Endodermal cell (in vitro differentiated cells): ENCODE measurements around the gene BRD1. TPM values are rescaled to one million over a fixed set of nuclear protein-coding genes. Genes with fewer than 3 reads are reported as not detected.

Experiments used
- DNase-seq: peaks from one replicate; pipeline ENCODE4 v3.0.0-alpha.2; 2017
- H3K27ac ChIP-seq: 2 replicates; pipeline ENCODE4 v1.5.1; 2013; ENCODE audit warnings: mild to moderate bottlenecking, low read depth, low read length, moderate library complexity
- H3K27me3 ChIP-seq: 2 replicates; pipeline ENCODE4 v1.6.1; 2013; ENCODE audit warnings: mild to moderate bottlenecking, low read length, moderate library complexity; ENCODE audit not compliant: insufficient read depth, control insufficient read depth, poor library complexity, severe bottlenecking
- H3K36me3 ChIP-seq: 2 replicates; pipeline ENCODE4 v1.7.0; 2013; ENCODE audit warnings: mild to moderate bottlenecking, low read length, moderate library complexity; ENCODE audit not compliant: control insufficient read depth, insufficient read depth
- H3K4me1 ChIP-seq: one replicate; pipeline ENCODE4 v1.7.0; 2013; ENCODE audit warnings: low read length; ENCODE audit not compliant: control insufficient read depth, insufficient read depth
- H3K4me3 ChIP-seq: 2 replicates; pipeline ENCODE4 v1.5.1; 2013; ENCODE audit warnings: mild to moderate bottlenecking, low read length, moderate library complexity
- H3K9ac ChIP-seq: 2 replicates; pipeline ENCODE4 v1.6.1; 2013; ENCODE audit warnings: mild to moderate bottlenecking, low read length, moderate library complexity; ENCODE audit not compliant: poor library complexity, severe bottlenecking; ENCODE audit errors: extremely low read depth
- H3K9me3 ChIP-seq: 2 replicates; pipeline ENCODE4 v1.6.1; 2013; ENCODE audit warnings: mild to moderate bottlenecking, low read length, moderate library complexity; ENCODE audit not compliant: control insufficient read depth
- H3K27ac Mint-ChIP-seq: 2 replicates; pipeline ENCODE4 v1.8.0; 2020; ENCODE audit warnings: mixed read lengths
- H3K27me3 Mint-ChIP-seq: 2 replicates; pipeline ENCODE4 v1.8.0; 2021; ENCODE audit warnings: mild to moderate bottlenecking, mixed read lengths; ENCODE audit not compliant: insufficient read depth
- H3K36me3 Mint-ChIP-seq: 2 replicates; pipeline ENCODE4 v1.8.0; 2020; ENCODE audit warnings: low read depth, mixed read lengths
- H3K4me1 Mint-ChIP-seq: 2 replicates; pipeline ENCODE4 v1.8.0; 2020; ENCODE audit warnings: mixed read lengths
- H3K4me3 Mint-ChIP-seq: 2 replicates; pipeline ENCODE4 v1.8.0; 2020; ENCODE audit warnings: mild to moderate bottlenecking, moderate library complexity, mixed read lengths
- H3K9me3 Mint-ChIP-seq: 2 replicates; pipeline ENCODE4 v1.8.0; 2020; ENCODE audit warnings: mild to moderate bottlenecking, mixed read lengths
- CTCF ChIP-seq: fragments of 200-600 bp; sonication (generic); conservative IDR thresholded peaks from 2 replicates; pipeline ENCODE4 v1.5.0; 2021; ENCODE audit warnings: antibody characterized with exemption, mild to moderate bottlenecking
- WGBS, 2 experiments: methylation state at CpG; one replicate each; pipeline versions ENCODE4 v1.1.5 to v1.1.7; 2013; ENCODE audit warnings: missing lambda C conversion rate in 2 of 2, mixed read lengths in 1 of 2; ENCODE audit not compliant: insufficient coverage in 1 of 2, insufficient read length in 1 of 2; 5-methylcytosine and 5-hydroxymethylcytosine counted together
- total RNA-seq, 2 donors: library from RNA; stranded (reverse); fragmentation: NEBNext Ultra II Directional in 1 of 2; extraction: Animal tissue kit (Norgen Biotek cat#: 25700) in 1 of 2; gene quantifications; 2 replicates in 1 of 2; 3 replicates in 1 of 2; pipeline ENCODE4 v1.2.1, GENCODE V29; 2021

The BRD1 gene
- total RNA-seq, 2 donors from 2014 or later, result 49.5 to 54.9 TPM

GRCh38 chr22:49789289-49790141 is 38.2 kb downstream of the BRD1 start:
- no peaks in the 10 kb centered on the region for H3K27me3 Mint-ChIP-seq
- peaks cover 72% of the 10 kb centered on the region for H3K36me3 Mint-ChIP-seq
- Histone ChIP-seq H3K36me3 (peaks cover 78% of the 10 kb centered on the region), H3K9me3 (no peaks in the 10 kb centered on the region), H3K27me3 (no peaks in the 10 kb centered on the region), H3K9ac (no peak overlapping the region), H3K27ac (peak overlapping the region; percentile 41), H3K4me3 (no peak overlapping the region), H3K4me1 (no peaks in the 10 kb centered on the region)
- no peaks in the 10 kb centered on the region for H3K4me1 Mint-ChIP-seq
- DNase-seq, result no peak
- peak overlapping the region; percentile 64 for H3K27ac Mint-ChIP-seq
- no peaks in the 10 kb centered on the region for H3K9me3 Mint-ChIP-seq
- no peak overlapping the region for H3K4me3 Mint-ChIP-seq
- 90 to 98% methylated on average over 8 to 26 of the region's 26 CpGs for WGBS, 2 experiments
- no peak for TF ChIP-seq CTCF

GRCh38 chr22:49788504-49788903 is 39.2 kb downstream of the BRD1 start:
- Mint-ChIP-seq H3K27ac (no peak overlapping the region), H3K36me3 (peaks cover 71% of the 10 kb centered on the region), H3K27me3 (no peaks in the 10 kb centered on the region), H3K4me1 (no peaks in the 10 kb centered on the region), H3K4me3 (no peak overlapping the region), H3K9me3 (no peaks in the 10 kb centered on the region)
- Histone ChIP-seq H3K27me3 (no peaks in the 10 kb centered on the region), H3K4me1 (no peaks in the 10 kb centered on the region), H3K9me3 (no peaks in the 10 kb centered on the region), H3K4me3 (no peak overlapping the region), H3K27ac (no peak overlapping the region), H3K9ac (no peak overlapping the region), H3K36me3 (peaks cover 74% of the 10 kb centered on the region)
- 91 to 94% methylated on average over 7 to 11 of the region's 11 CpGs for WGBS, 2 experiments
- DNase-seq, result no peak
- no peak for TF ChIP-seq CTCF

GRCh38 chr22:49787861-49788260 is 39.8 kb downstream of the BRD1 start:
- no peak overlapping the region for H3K9ac ChIP-seq
- H3K27me3 ChIP-seq, result no peaks in the 10 kb centered on the region
- Mint-ChIP-seq H3K4me1 (no peaks in the 10 kb centered on the region), H3K9me3 (no peaks in the 10 kb centered on the region), H3K27me3 (no peaks in the 10 kb centered on the region), H3K27ac (no peak overlapping the region), H3K36me3 (peaks cover 70% of the 10 kb centered on the region), H3K4me3 (no peak overlapping the region)
- 96 to 98% methylated on average over 10 of the region's 10 CpGs for WGBS, 2 experiments
- peaks cover 74% of the 10 kb centered on the region for H3K36me3 ChIP-seq
- no peak overlapping the region for H3K27ac ChIP-seq
- H3K9me3 ChIP-seq, result no peaks in the 10 kb centered on the region
- H3K4me3 ChIP-seq, result no peak overlapping the region
- DNase-seq, result no peak
- no peaks in the 10 kb centered on the region for H3K4me1 ChIP-seq
- no peak for TF ChIP-seq CTCF
